GM21723 (cell line): ENCODE measurements around the gene SPSB2.

ENCODE experiments used
- ATAC-seq: cut with Tn5 transposase; IDR thresholded peaks from one replicate; pipeline ENCODE4 v1.9.1; 2021; ENCODE audit warnings: mild to moderate bottlenecking, moderate library complexity; ENCODE audit not compliant: unreplicated experiment

Gene SPSB2

GRCh38 chr12:6822426-6823135, 50.5 kb downstream of the SPSB2 start:
- no peak for ATAC-seq

- no peak for ATAC-seq
These were observed 51.3 kb downstream of the SPSB2 start, which contains the start of gene GPR162 for GRCh38 chr12:6821591-6822425. TSS of gene GPR162 (plus strand) at chr12:6821821. CDS start at chr12:6823899, 2,078 bp downstream.
